ENCODE results near the gene SERPINA1.

The SERPINA1 gene

GRCh38 chr14:94365624-94366023, 22.8 kb downstream of the SERPINA1 start:
- H3K27ac ChIP-seq = peak overlapping the region in 3 of 11 experiments; percentile 9 to 89 (median 81); a peak in 3 of 22 replicates
- H3K36me3 ChIP-seq = no peaks in the 10 kb centered on the region
- no peaks in the 10 kb centered on the region for H3K27me3 ChIP-seq
- no peaks in the 10 kb centered on the region for H3K9me3 ChIP-seq (replicated peaks in 1 of 11)
- no peaks in the 10 kb centered on the region for H4K20me1 ChIP-seq
- no peak overlapping the region for H3K4me3 ChIP-seq
- peaks cover 0 to 52% (median 24%) of the 10 kb centered on the region in 10 experiments; a peak in 14 of 20 replicates for H3K4me1 ChIP-seq
- no peak overlapping the region for H3K9ac ChIP-seq
- peak overlapping the region in 2 of 11 experiments; percentile 78 to 84; a peak in 2 of 22 replicates for H3K4me2 ChIP-seq
- no peak for TF ChIP-seq Cebpa-rat (IDR thresholded peaks at IDR 0.05)

- TF ChIP-seq Cebpa-rat (IDR thresholded peaks at IDR 0.05) = no peak
- Histone ChIP-seq H3K9me3 (replicated peaks in 1 of 11) (no peaks in the 10 kb centered on the region), H4K20me1 (no peaks in the 10 kb centered on the region), H3K4me2 (peak overlapping the region in 1 of 11 experiments; percentile 13; a peak in 1 of 22 replicates), H3K27ac (peak overlapping the region in 1 of 11 experiments; percentile 1; a peak in 1 of 22 replicates), H3K27me3 (no peaks in the 10 kb centered on the region), H3K36me3 (no peaks in the 10 kb centered on the region), H3K4me3 (no peak overlapping the region), H3K9ac (no peak overlapping the region), H3K4me1 (peaks cover 0 to 50% (median 24%) of the 10 kb centered on the region in 10 experiments; a peak in 14 of 20 replicates)
Observed at GRCh38 chr14:94364964-94365363, 23.4 kb downstream of the SERPINA1 start.

GRCh38 chr14:94364037-94364436, 24.4 kb downstream of the SERPINA1 start:
- peaks cover 0 to 43% (median 24%) of the 10 kb centered on the region in 10 experiments; a peak in 14 of 20 replicates for H3K4me1 ChIP-seq
- no peaks in the 10 kb centered on the region for H3K36me3 ChIP-seq
- no peaks in the 10 kb centered on the region for H3K27me3 ChIP-seq
- H3K9ac ChIP-seq = no peak overlapping the region
- H3K9me3 ChIP-seq (replicated peaks in 1 of 11) = no peaks in the 10 kb centered on the region
- H3K4me2 ChIP-seq = no peak overlapping the region; a peak in 1 of 22 replicates
- TF ChIP-seq Cebpa-rat (IDR thresholded peaks at IDR 0.05) = no peak
- H3K4me3 ChIP-seq = no peak overlapping the region
- H3K27ac ChIP-seq = no peak overlapping the region
- H4K20me1 ChIP-seq = no peaks in the 10 kb centered on the region

GRCh38 chr14:94363151-94363624, 25.2 kb downstream of the SERPINA1 start:
- H3K9ac ChIP-seq = no peak overlapping the region
- H4K20me1 ChIP-seq = no peaks in the 10 kb centered on the region
- no peak for TF ChIP-seq Cebpa-rat (IDR thresholded peaks at IDR 0.05)
- H3K4me1 ChIP-seq = peaks cover 0 to 34% (median 20%) of the 10 kb centered on the region in 10 experiments; a peak in 14 of 20 replicates
- no peaks in the 10 kb centered on the region for H3K36me3 ChIP-seq
- H3K27ac ChIP-seq = no peak overlapping the region
- no peak overlapping the region for H3K4me2 ChIP-seq
- no peaks in the 10 kb centered on the region for H3K27me3 ChIP-seq
- H3K4me3 ChIP-seq = no peak overlapping the region
- H3K9me3 ChIP-seq (replicated peaks in 1 of 11) = no peaks in the 10 kb centered on the region

GRCh38 chr14:94362614-94363133, 25.7 kb downstream of the SERPINA1 start:
- H3K4me2 ChIP-seq = no peak overlapping the region
- H3K9me3 ChIP-seq (replicated peaks in 1 of 11) = no peaks in the 10 kb centered on the region
- H3K9ac ChIP-seq = no peak overlapping the region
- H3K27me3 ChIP-seq = no peaks in the 10 kb centered on the region
- no peaks in the 10 kb centered on the region for H3K36me3 ChIP-seq
- peaks cover 0 to 29% (median 15%) of the 10 kb centered on the region in 10 experiments; a peak in 14 of 20 replicates for H3K4me1 ChIP-seq
- no peaks in the 10 kb centered on the region for H4K20me1 ChIP-seq
- no peak overlapping the region for H3K4me3 ChIP-seq
- no peak overlapping the region for H3K27ac ChIP-seq
- no peak for TF ChIP-seq Cebpa-rat (IDR thresholded peaks at IDR 0.05)

- no peaks in the 10 kb centered on the region for H3K9me3 ChIP-seq (replicated peaks in 1 of 11)
- no peaks in the 10 kb centered on the region for H3K27me3 ChIP-seq
- H3K4me3 ChIP-seq = no peak overlapping the region
- no peak overlapping the region for H3K27ac ChIP-seq
- no peak overlapping the region for H3K4me2 ChIP-seq
- H3K9ac ChIP-seq = no peak overlapping the region
- no peak for TF ChIP-seq Cebpa-rat (IDR thresholded peaks at IDR 0.05)
- no peaks in the 10 kb centered on the region for H3K36me3 ChIP-seq
- peaks cover 0 to 19% (median 5%) of the 10 kb centered on the region in 10 experiments; a peak in 11 of 20 replicates for H3K4me1 ChIP-seq
- H4K20me1 ChIP-seq = no peaks in the 10 kb centered on the region
Observed at GRCh38 chr14:94361682-94362081, 26.7 kb downstream of the SERPINA1 start.

- no peak overlapping the region for H3K27ac ChIP-seq
- H3K27me3 ChIP-seq = no peaks in the 10 kb centered on the region
- no peaks in the 10 kb centered on the region for H4K20me1 ChIP-seq
- no peaks in the 10 kb centered on the region for H3K36me3 ChIP-seq
- no peak overlapping the region for H3K4me3 ChIP-seq
- H3K4me1 ChIP-seq = peaks cover 0 to 13% (median under 1%) of the 10 kb centered on the region in 10 experiments; a peak in 6 of 20 replicates
- no peak overlapping the region for H3K4me2 ChIP-seq
- H3K9ac ChIP-seq = no peak overlapping the region
- no peak for TF ChIP-seq Cebpa-rat (IDR thresholded peaks at IDR 0.05)
- H3K9me3 ChIP-seq (replicated peaks in 1 of 11) = no peaks in the 10 kb centered on the region
Observed at GRCh38 chr14:94360945-94361565, 27.3 kb downstream of the SERPINA1 start.

- Histone ChIP-seq H3K9ac (no peak overlapping the region), H3K4me1 (peaks cover 0 to 15% (median 0%) of the 10 kb centered on the region in 10 experiments; a peak in 3 of 20 replicates), H3K4me3 (no peak overlapping the region), H3K27me3 (no peaks in the 10 kb centered on the region), H3K4me2 (no peak overlapping the region), H4K20me1 (no peaks in the 10 kb centered on the region), H3K27ac (no peak overlapping the region), H3K36me3 (no peaks in the 10 kb centered on the region), H3K9me3 (replicated peaks in 1 of 11) (peaks cover 0 to 10% (median 8%) of the 10 kb centered on the region in 11 experiments; a peak in 13 of 22 replicates)
- TF ChIP-seq Cebpa-rat (IDR thresholded peaks at IDR 0.05) = no peak
Observed at GRCh38 chr14:94357166-94357565, 31.2 kb downstream of the SERPINA1 start.

- TF ChIP-seq Cebpa-rat (IDR thresholded peaks at IDR 0.05) = no peak
- H3K4me3 ChIP-seq = no peak overlapping the region
- no peaks in the 10 kb centered on the region for H3K27me3 ChIP-seq
- peaks cover 0 to 19% (median 0%) of the 10 kb centered on the region in 10 experiments; a peak in 6 of 20 replicates for H3K4me1 ChIP-seq
- H3K27ac ChIP-seq = no peak overlapping the region
- no peak overlapping the region for H3K9ac ChIP-seq
- H4K20me1 ChIP-seq = no peaks in the 10 kb centered on the region
- H3K36me3 ChIP-seq = no peaks in the 10 kb centered on the region
- peaks cover 0 to 17% (median 11%) of the 10 kb centered on the region in 11 experiments; a peak in 13 of 22 replicates for H3K9me3 ChIP-seq (replicated peaks in 1 of 11)
- no peak overlapping the region for H3K4me2 ChIP-seq
Observed at GRCh38 chr14:94356379-94357056, 31.9 kb downstream of the SERPINA1 start.
